ENCODE results near the gene NTRK1.

- TF ChIP-seq EZH2 (IDR thresholded peaks at IDR 0.05; ENCODE audit: insufficient read depth, poor library complexity, severe bottlenecking) (no peak), EZH2phosphoT487 (IDR thresholded peaks at IDR 0.05; ENCODE audit: insufficient read depth, low read depth) (no peak)
Measured at GRCh38 chr1:156909671-156910070, 49.0 kb downstream of the NTRK1 start.
